Gastroesophageal sphincter (tissue), 3 donors: ENCODE measurements around the gene TNFAIP2.

Experiments
- CTCF ChIP-seq, 4 experiments: fragments of 200-600 bp in 2 of 4; fragments of 450-650 bp in 2 of 4; sonication (generic) in 1 of 4; IDR thresholded peaks; one replicate each; pipeline ENCODE4 v1.5.1; 2017 to 2019; ENCODE audit warnings: antibody characterized with exemption in 4 of 4, mild to moderate bottlenecking in 2 of 4, moderate library complexity in 2 of 4
- POLR2A ChIP-seq, 2 donors: fragments of 450-650 bp; IDR thresholded peaks; one replicate each; pipeline ENCODE4 v1.6.1; 2017; ENCODE audit warnings: antibody characterized with exemption in 2 of 2, mild to moderate bottlenecking in 2 of 2, moderate library complexity in 1 of 2
- POLR2AphosphoS5 ChIP-seq: sonication (generic); formaldehyde crosslinking; IDR thresholded peaks from one replicate; pipeline ENCODE4 v1.6.1; 2017; ENCODE audit warnings: antibody characterized with exemption

GRCh38 chr14:103132381-103133209, 9.3 kb downstream of the TNFAIP2 start:
- no peak for TF ChIP-seq CTCF (IDR thresholded peaks at IDR 0.05)
- TF ChIP-seq POLR2A (IDR thresholded peaks at IDR 0.05), result no peak
- no peak for TF ChIP-seq POLR2AphosphoS5
